Measurements from ENCODE around the gene TMEM51. TPM values are rescaled to one million over a fixed set of nuclear protein-coding genes. Genes with fewer than 3 reads are reported as not detected.
"Not testable (repeated sequence)": the region's sequence is repeated elsewhere in the genome, so short reads cannot be mapped to it uniquely, and the experiment has no call there.

Gene TMEM51
- polyA plus RNA-seq, 1 donor (not counting 4 experiments of a cell fraction or from before 2014, with no cell fraction given) = 12.9 TPM

- FAIRE-seq = no peak
- H2AFZ ChIP-seq (ENCODE audit: control insufficient read depth, low read length) = no peak overlapping the region
- no peaks in the 10 kb centered on the region for H4K20me1 ChIP-seq (ENCODE audit: control insufficient read depth, extremely low read depth, insufficient read depth, low read length)
- peaks cover 33% of the 10 kb centered on the region for H3K79me2 ChIP-seq (ENCODE audit: control insufficient read depth, insufficient read depth, low read length)
- H3K27me3 ChIP-seq (ENCODE audit: control insufficient read depth, extremely low read depth, insufficient read depth, low read length) = no peaks in the 10 kb centered on the region
- peak overlapping the region; percentile 16 for H3K9ac ChIP-seq (ENCODE audit: control insufficient read depth, extremely low read depth, insufficient read depth, low read length)
- peaks cover 2% of the 10 kb centered on the region for H3K9me1 ChIP-seq (ENCODE audit: control insufficient read depth, extremely low read depth, insufficient read depth, low read length)
- no peak for DNase-seq (ENCODE audit: low read depth, low spot score)
- dilution Hi-C loops (cut with MboI; ENCODE audit: extremely low pct_ligation_motif_present, low sequenced_read_pairs) = no loop called here
- H3K4me2 ChIP-seq (ENCODE audit: control insufficient read depth, extremely low read depth, insufficient read depth, low read depth, low read length) = peak overlapping the region; percentile 10
- H3K4me3 ChIP-seq (ENCODE audit: control insufficient read depth in 2 of 3, extremely low read depth in 1 of 3, insufficient read depth in 2 of 3, low read depth in 1 of 3, low read length in 3 of 3) = no peak overlapping the region
- peaks cover 45% of the 10 kb centered on the region for H3K4me1 ChIP-seq (ENCODE audit: control insufficient read depth, extremely low read depth, insufficient read depth, low read length)
- TF ChIP-seq EZH2 (IDR thresholded peaks at IDR 0.05; ENCODE audit: low read length) = no peak
- no peak for TF ChIP-seq CTCF (optimal IDR thresholded peaks at IDR 0.05 in 1 of 3, IDR thresholded peaks at IDR 0.05 in 1 of 3, conservative IDR thresholded peaks at IDR 0.05 in 1 of 3; ENCODE audit: extremely low read depth in 1 of 3, insufficient read depth in 2 of 3, low read length in 3 of 3)
- H3K27ac ChIP-seq (ENCODE audit: control insufficient read depth, insufficient read depth, low read length) = peak overlapping the region; percentile 93
- H3K36me3 ChIP-seq (ENCODE audit: control insufficient read depth in 2 of 2, extremely low read depth in 1 of 2, insufficient read depth in 2 of 2, low read length in 2 of 2) = no peaks in the 10 kb centered on the region
- no peaks in the 10 kb centered on the region for H3K9me3 ChIP-seq (ENCODE audit: control insufficient read depth, low read depth, low read length)
Measured at GRCh38 chr1:15174615-15174983, 21.1 kb downstream of the TMEM51 start.

- Histone ChIP-seq H3K79me2 (ENCODE audit: control insufficient read depth, insufficient read depth, low read length) (peaks cover 31% of the 10 kb centered on the region), H3K27ac (ENCODE audit: control insufficient read depth, insufficient read depth, low read length) (peak overlapping the region; percentile 0), H3K4me1 (ENCODE audit: control insufficient read depth, extremely low read depth, insufficient read depth, low read length) (peaks cover 54% of the 10 kb centered on the region)
- H2AFZ ChIP-seq (ENCODE audit: control insufficient read depth, low read length); H3K27me3 ChIP-seq (ENCODE audit: control insufficient read depth, extremely low read depth, insufficient read depth, low read length); H4K20me1 ChIP-seq (ENCODE audit: control insufficient read depth, extremely low read depth, insufficient read depth, low read length); H3K4me3 ChIP-seq (ENCODE audit: control insufficient read depth in 2 of 3, extremely low read depth in 1 of 3, insufficient read depth in 2 of 3, low read depth in 1 of 3, low read length in 3 of 3); DNase-seq (ENCODE audit: low read depth, low spot score); H3K9me3 ChIP-seq (ENCODE audit: control insufficient read depth, low read depth, low read length); H3K9ac ChIP-seq (ENCODE audit: control insufficient read depth, extremely low read depth, insufficient read depth, low read length); dilution Hi-C loops (cut with MboI; ENCODE audit: extremely low pct_ligation_motif_present, low sequenced_read_pairs); H3K4me2 ChIP-seq (ENCODE audit: control insufficient read depth, extremely low read depth, insufficient read depth, low read depth, low read length); H3K36me3 ChIP-seq (ENCODE audit: control insufficient read depth in 2 of 2, extremely low read depth in 1 of 2, insufficient read depth in 2 of 2, low read length in 2 of 2); H3K9me1 ChIP-seq (ENCODE audit: control insufficient read depth, extremely low read depth, insufficient read depth, low read length); FAIRE-seq: not testable (repeated sequence)
Measured at GRCh38 chr1:15175324-15176094, 22.0 kb downstream of the TMEM51 start.

GRCh38 chr1:15176120-15176519 is 22.6 kb downstream of the TMEM51 start:
- Histone ChIP-seq H3K79me2 (ENCODE audit: control insufficient read depth, insufficient read depth, low read length) (peaks cover 35% of the 10 kb centered on the region), H3K4me3 (ENCODE audit: control insufficient read depth in 2 of 3, extremely low read depth in 1 of 3, insufficient read depth in 2 of 3, low read depth in 1 of 3, low read length in 3 of 3) (no peak overlapping the region), H3K4me2 (ENCODE audit: control insufficient read depth, extremely low read depth, insufficient read depth, low read depth, low read length) (no peak overlapping the region), H2AFZ (ENCODE audit: control insufficient read depth, low read length) (no peak overlapping the region), H3K4me1 (ENCODE audit: control insufficient read depth, extremely low read depth, insufficient read depth, low read length) (peaks cover 57% of the 10 kb centered on the region), H3K9me1 (ENCODE audit: control insufficient read depth, extremely low read depth, insufficient read depth, low read length) (peaks cover 2% of the 10 kb centered on the region), H3K27ac (ENCODE audit: control insufficient read depth, insufficient read depth, low read length) (peak overlapping the region; percentile 0), H3K9ac (ENCODE audit: control insufficient read depth, extremely low read depth, insufficient read depth, low read length) (no peak overlapping the region), H3K27me3 (ENCODE audit: control insufficient read depth, extremely low read depth, insufficient read depth, low read length) (no peaks in the 10 kb centered on the region), H3K9me3 (ENCODE audit: control insufficient read depth, low read depth, low read length) (no peaks in the 10 kb centered on the region), H4K20me1 (ENCODE audit: control insufficient read depth, extremely low read depth, insufficient read depth, low read length) (no peaks in the 10 kb centered on the region), H3K36me3 (ENCODE audit: control insufficient read depth in 2 of 2, extremely low read depth in 1 of 2, insufficient read depth in 2 of 2, low read length in 2 of 2) (no peaks in the 10 kb centered on the region)
- no peak for DNase-seq (ENCODE audit: low read depth, low spot score)
- dilution Hi-C loops (cut with MboI; ENCODE audit: extremely low pct_ligation_motif_present, low sequenced_read_pairs) = no loop called here
- no peak for TF ChIP-seq CTCF (optimal IDR thresholded peaks at IDR 0.05 in 1 of 3, IDR thresholded peaks at IDR 0.05 in 1 of 3, conservative IDR thresholded peaks at IDR 0.05 in 1 of 3; ENCODE audit: extremely low read depth in 1 of 3, insufficient read depth in 2 of 3, low read length in 3 of 3)
- TF ChIP-seq EZH2 (IDR thresholded peaks at IDR 0.05; ENCODE audit: low read length) = no peak
- FAIRE-seq = no peak

Data from keratinocyte (primary cell).